HepG2 (cell line): ENCODE data around the gene LYSET. TPM values are rescaled to one million over a fixed set of nuclear protein-coding genes. Genes with fewer than 3 reads are reported as not detected.
A peak's percentile ranks its signal among the peaks of the same experiment; 100 is the strongest.

Experiments used
- ATAC-seq: fragments of 200-7000 bp; cut with Tn5 transposase; 3 replicates; pipeline ENCODE4 v1.9.1; 2020; ENCODE audit warnings: mild to moderate bottlenecking, moderate library complexity
- BruUV-seq: library from RNA; stranded (reverse); fragments of 400-500 nt; replicated peaks from 2 replicates; lab custom pipeline; 2021; lab: Mats Ljungman, UMichigan
- CTCF ChIA-PET: fragments of 300-600 bp; formaldehyde crosslinking; extraction: SDS; loops from one replicate; lab custom pipeline; 2021; ENCODE audit warnings: low total read pairs, inconsistent platforms, low intra/inter-chr PET ratio; lab: Yijun Ruan, JAX
- POLR2A ChIA-PET: fragments of 350-600 bp; sonication (Branson Sonifier 250); formaldehyde crosslinking; loops from one replicate; lab custom pipeline; 2020; ENCODE audit warnings: antibody characterized with exemption, inconsistent platforms; lab: Yijun Ruan, JAX
- DNase-seq: peaks from one replicate; pipeline ENCODE4 v3.0.0-alpha.2; 2015; ENCODE audit warnings: low spot score
- FAIRE-seq: peaks from 3 replicates; lab custom pipeline; 2011; peaks lifted over from hg19 to GRCh38; lab: Jason Lieb, UNC
- H2AFZ ChIP-seq: one replicate; pipeline ENCODE4 v1.6.1; 2011; ENCODE audit warnings: low read length, inconsistent platforms
- H3K27ac ChIP-seq: fragments of 300-600 bp; 3 replicates; pipeline ENCODE4 v1.8.0; 2011; ENCODE audit warnings: mixed run types, mild to moderate bottlenecking, mixed read lengths, low read length, inconsistent platforms; ENCODE audit not compliant: insufficient read depth; ENCODE audit errors: extremely low read length
- H3K27me3 ChIP-seq, 2 experiments: fragments of 200-600 bp in 1 of 2; 2 replicates in 1 of 2; 3 replicates in 1 of 2; pipeline versions ENCODE4 v1.6.0 to v1.8.0; 2011; ENCODE audit warnings: low read length in 2 of 2, mild to moderate bottlenecking in 2 of 2, moderate library complexity in 2 of 2, inconsistent platforms in 1 of 2; ENCODE audit not compliant: insufficient read depth in 2 of 2, control insufficient read depth in 1 of 2
- H3K36me3 ChIP-seq, 2 experiments: fragments of 200-600 bp in 1 of 2; replicated peaks in 1 of 2; 2 replicates in 1 of 2; 3 replicates in 1 of 2; pipeline versions ENCODE4 v1.5.1 to v1.8.0; 2011; ENCODE audit warnings: low read length in 2 of 2, inconsistent platforms in 1 of 2; ENCODE audit not compliant: insufficient read depth in 2 of 2, control insufficient read depth in 1 of 2
- H3K4me1 ChIP-seq: 2 replicates; pipeline ENCODE4 v1.5.1; 2012; ENCODE audit warnings: low read length, inconsistent platforms; ENCODE audit not compliant: insufficient read depth
- H3K4me2 ChIP-seq: 2 replicates; pipeline ENCODE4 v1.6.0; 2011; ENCODE audit warnings: low read depth, low read length, inconsistent platforms
- H3K4me3 ChIP-seq, 3 experiments: fragments of 200-600 bp in 1 of 3; sonication (generic), shearing (Covaris generic) in 1 of 3; replicated peaks in 1 of 3; 2 replicates each; pipeline ENCODE4 v1.5.1; 2011 to 2016; ENCODE audit warnings: low read length in 3 of 3, inconsistent platforms in 2 of 3, low read depth in 2 of 3, mild to moderate bottlenecking in 2 of 3, control low read depth in 1 of 3, mixed read lengths in 1 of 3; ENCODE audit not compliant: insufficient read depth in 1 of 3
- H3K79me2 ChIP-seq: one replicate; pipeline ENCODE4 v1.6.1; 2011; ENCODE audit warnings: low read length, inconsistent platforms; ENCODE audit not compliant: insufficient read depth
- H3K9ac ChIP-seq: 2 replicates; pipeline ENCODE4 v1.6.0; 2011; ENCODE audit warnings: mild to moderate bottlenecking, low read depth, low read length, inconsistent platforms; ENCODE audit not compliant: insufficient read depth
- H3K9me3 ChIP-seq: 2 replicates; pipeline ENCODE4 v1.5.1; 2012; ENCODE audit warnings: mild to moderate bottlenecking, low read length
- H4K20me1 ChIP-seq: 2 replicates; pipeline ENCODE4 v1.6.0; 2011; ENCODE audit warnings: inconsistent platforms, mild to moderate bottlenecking, low read length, moderate library complexity; ENCODE audit not compliant: insufficient read depth
- FOXA3 ChIP-seq: IDR thresholded peaks from 2 replicates; pipeline ENCODE4 v1.6.1; 2016; ENCODE audit warnings: missing genetic modification reagents, missing compliant biosample characterization
- FOXK1 ChIP-seq: sonication (generic); formaldehyde crosslinking; IDR thresholded peaks from 2 replicates; pipeline ENCODE4 v1.4.0; 2020; ENCODE audit warnings: low read depth, missing genetic modification reagents, borderline replicate concordance
- MAX ChIP-seq: IDR thresholded peaks from 2 replicates; pipeline ENCODE4 v1.6.1; 2012; ENCODE audit warnings: inconsistent platforms
- PRDM15 ChIP-seq: sonication (generic); formaldehyde crosslinking; IDR thresholded peaks from 2 replicates; pipeline ENCODE4 v1.4.0; 2020; ENCODE audit warnings: missing genetic modification reagents
- RFX5 ChIP-seq: IDR thresholded peaks from 2 replicates; pipeline ENCODE4 v1.6.1; 2011; ENCODE audit warnings: low read depth, low read length, improper control_type of control experiment
- SAP130 ChIP-seq: IDR thresholded peaks from 2 replicates; pipeline ENCODE4 v1.6.1; 2016; ENCODE audit warnings: low read depth
- TEF ChIP-seq: sonication (generic); formaldehyde crosslinking; IDR thresholded peaks from 2 replicates; pipeline ENCODE4 v1.5.0; 2020; ENCODE audit warnings: missing genetic modification reagents
- ZBTB2 ChIP-seq: sonication (generic); formaldehyde crosslinking; IDR thresholded peaks from 2 replicates; pipeline ENCODE4 v1.8.0; 2022; ENCODE audit warnings: low read depth, missing genetic modification reagents
- ZNF687 ChIP-seq: sonication (generic); formaldehyde crosslinking; IDR thresholded peaks from 2 replicates; pipeline ENCODE4 v1.5.1; 2020; ENCODE audit warnings: mild to moderate bottlenecking, missing genetic modification reagents, moderate library complexity
- WGBS: methylation state at CpG from one replicate; pipeline ENCODE4 v1.1.6; 2017; ENCODE audit warnings: low lambda C conversion rate; 5-methylcytosine and 5-hydroxymethylcytosine counted together
- in situ Hi-C: cut with HindIII; loops from 2 replicates; pipeline ENCODE4 v1.10.0; 2017; ENCODE audit warnings: low pct_unique_long_range_greater_than_20kb; ENCODE audit not compliant: extremely low pct_ligation_motif_present
- intact Hi-C: fragments of 100-400 bp; cut with micrococcal nuclease; formaldehyde crosslinking; loops from one replicate; pipeline ENCODE4 v1.10.0; 2022; ENCODE audit not compliant: unreplicated experiment
- polyA plus RNA-seq, 8 experiments: library from polyadenylated mRNA; depleted of rRNA in 3 of 8; stranded (reverse) in 7 of 8; unstranded in 1 of 8; fragments of >200 nt; fragmentation: Illumina TruSeq in 4 of 8; extraction: Trizol in 4 of 8; gene quantifications; 2 replicates each; pipeline versions ENCODE4 v1.2.1 to v1.2.3, GENCODE V29; 2011 to 2016; ENCODE audit warnings: low read depth in 4 of 8, missing spikeins in 1 of 8, mixed read lengths in 1 of 8; ENCODE audit not compliant: insufficient read depth in 1 of 8
- total RNA-seq, 5 experiments: library from RNA; depleted of rRNA; stranded (reverse); fragments of >200 nt; fragmentation: Illumina TruSeq; extraction: Trizol; gene quantifications; 2 replicates each; pipeline ENCODE4 v1.2.3, GENCODE V29; 2016; ENCODE audit warnings: low read depth in 1 of 5

The LYSET gene
- total and polyA plus RNA-seq, 2 of the 13 experiments (the other 11 are each of a cell fraction or from before 2014, with no cell fraction given): 19.1 to 36.6 TPM

- TF ChIP-seq FOXA3 (CRISPR knock-in tag) (no peak), TEF (no peak)
Observed at GRCh38 chr14:93171376-93171775, 13.7 kb upstream of the LYSET start (continued).

GRCh38 chr14:93173943-93174395 lies 11.1 kb upstream of the LYSET start:
- Histone ChIP-seq H3K4me3 (peak overlapping the region in 1 of 3 experiments; percentile 31; a peak in 1 of 6 replicates), H3K4me2 (peak overlapping the region; percentile 66), H3K9ac (peak overlapping the region; percentile 23; the same call in 1 of the 2 replicates), H3K79me2 (no peaks in the 10 kb centered on the region), H3K27ac (no peak overlapping the region), H3K27me3 (no peaks in the 10 kb centered on the region), H3K4me1 (peaks cover 79% of the 10 kb centered on the region), H3K9me3 (no peaks in the 10 kb centered on the region), H4K20me1 (no peaks in the 10 kb centered on the region), H2AFZ (peak overlapping the region; percentile 70), H3K36me3 (no peaks in the 10 kb centered on the region)
- intact Hi-C loops (loop anchor here (10.0 kb wide), 1 partner anchor 59 kb away; the partner anchor contains the start of gene ITPK1), in situ Hi-C loops (no loop called here)
- ChIA-PET POLR2A (no interaction called here), CTCF (no interaction called here)
- no peak for DNase-seq
- BruUV-seq: no TSS peak
- WGBS: 7% methylated on average over 8 of the region's 10 CpGs
- ATAC-seq: peak; percentile 60
- TF ChIP-seq MAX (peak; percentile 51; the same call in 1 of the 2 replicates), ZBTB2 (no peak), PRDM15 (peak; percentile 81; the same call in 1 of the 2 replicates), RFX5 (peak; percentile 96), FOXK1 (CRISPR knock-in tag) (no peak), ZNF687 (peak; percentile 52; the same call in 1 of the 2 replicates), SAP130 (CRISPR knock-in tag) (peak; percentile 41; the same call in 1 of the 2 replicates)
- FAIRE-seq: no peak
